Endothelial cell of umbilical vein (primary cell): ENCODE measurements around the gene GAPDHS. TPM values are rescaled to one million over a fixed set of nuclear protein-coding genes. Genes with fewer than 3 reads are reported as not detected.

ENCODE experiments used
- BruUV-seq: library from RNA; stranded (reverse); fragments of 400-500 nt; replicated peaks from 2 replicates; lab custom pipeline; 2021; lab: Mats Ljungman, UMichigan
- CTCF ChIA-PET: fragments of 300-600, 350-600 bp; sonication (Branson Sonifier 250); formaldehyde crosslinking; loops from one replicate; lab custom pipeline; 2021; ENCODE audit warnings: antibody characterized with exemption, inconsistent platforms; lab: Charles Lee
- POLR2A ChIA-PET: fragments of 300-600, 350-600 bp; sonication (Branson Sonifier 250); formaldehyde crosslinking; loops from one replicate; lab custom pipeline; 2021; ENCODE audit warnings: antibody characterized with exemption, inconsistent platforms; lab: Charles Lee
- DNase-seq: peaks from one replicate; pipeline ENCODE4 v3.0.0-alpha.2; 2011; ENCODE audit warnings: low read depth, low spot score
- FAIRE-seq: peaks from 2 replicates; lab custom pipeline; 2011; peaks lifted over from hg19 to GRCh38; lab: Jason Lieb, UNC
- H2AFZ ChIP-seq: 2 replicates; pipeline ENCODE4 v1.6.0; 2012; ENCODE audit warnings: low read depth, low read length, control low read depth, inconsistent platforms
- H3K27ac ChIP-seq: 2 replicates; pipeline ENCODE4 v1.5.1; 2011; ENCODE audit warnings: low read depth, mild to moderate bottlenecking, control low read depth, low read length, moderate library complexity; ENCODE audit not compliant: insufficient read depth
- H3K27me3 ChIP-seq, 2 experiments: 2 replicates each; pipeline versions ENCODE4 v1.6.0 to v1.6.1; 2011; ENCODE audit warnings: low read length in 2 of 2, mixed read lengths in 1 of 2; ENCODE audit not compliant: control insufficient read depth in 2 of 2, insufficient read depth in 2 of 2
- H3K36me3 ChIP-seq, 2 experiments: 2 replicates in 1 of 2; 3 replicates in 1 of 2; pipeline ENCODE4 v1.5.1; 2011; ENCODE audit warnings: low read length in 2 of 2, mild to moderate bottlenecking in 1 of 2, moderate library complexity in 1 of 2; ENCODE audit not compliant: control insufficient read depth in 2 of 2, insufficient read depth in 2 of 2; ENCODE audit errors: extremely low read depth in 1 of 2
- H3K4me1 ChIP-seq: 3 replicates; pipeline ENCODE4 v1.5.1; 2011; ENCODE audit warnings: mild to moderate bottlenecking, low read length; ENCODE audit not compliant: control insufficient read depth, insufficient read depth; ENCODE audit errors: extremely low read depth
- H3K4me2 ChIP-seq: 2 replicates; pipeline ENCODE4 v1.6.1; 2011; ENCODE audit warnings: low read length, control low read depth, mixed read lengths; ENCODE audit not compliant: insufficient read depth
- H3K4me3 ChIP-seq, 3 experiments: fragments of 200-600 bp in 1 of 3; sonication (generic), shearing (Covaris generic) in 1 of 3; replicated peaks in 1 of 3; 2 replicates each; pipeline ENCODE4 v1.5.1; 2011 to 2016; ENCODE audit warnings: control low read depth in 3 of 3, low read length in 3 of 3, mild to moderate bottlenecking in 2 of 3, inconsistent platforms in 1 of 3, low read depth in 1 of 3, moderate library complexity in 1 of 3; ENCODE audit not compliant: insufficient read depth in 1 of 3
- H3K79me2 ChIP-seq: 2 replicates; pipeline ENCODE4 v1.6.0; 2012; ENCODE audit warnings: low read length, inconsistent platforms; ENCODE audit not compliant: control insufficient read depth, insufficient read depth
- H3K9ac ChIP-seq: replicated peaks from 2 replicates; pipeline ENCODE3; 2011; ENCODE audit warnings: low read length, control low read depth; ENCODE audit not compliant: insufficient read depth; ENCODE audit errors: extremely low read depth
- H3K9me1 ChIP-seq: replicated peaks from 3 replicates; pipeline ENCODE4 v1.6.0; 2011; ENCODE audit warnings: mild to moderate bottlenecking, low read length; ENCODE audit not compliant: control insufficient read depth, insufficient read depth; ENCODE audit errors: extremely low read depth
- H3K9me3 ChIP-seq: replicated peaks from 2 replicates; pipeline ENCODE4 v1.5.1; 2012; ENCODE audit warnings: low read length, inconsistent platforms; ENCODE audit not compliant: control insufficient read depth, insufficient read depth
- H4K20me1 ChIP-seq: replicated peaks from 2 replicates; pipeline ENCODE3; 2011; ENCODE audit warnings: mild to moderate bottlenecking, low read length; ENCODE audit not compliant: control insufficient read depth, insufficient read depth; ENCODE audit errors: extremely low read depth
- EZH2 ChIP-seq: IDR thresholded peaks from 2 replicates; pipeline ENCODE4 v1.6.1; 2012; ENCODE audit warnings: borderline replicate concordance, low read depth, mild to moderate bottlenecking, moderate library complexity, low read length, inconsistent platforms; ENCODE audit not compliant: severe bottlenecking
- FOS ChIP-seq: IDR thresholded peaks from 2 replicates; pipeline ENCODE4 v1.6.1; 2011; ENCODE audit warnings: mild to moderate bottlenecking, low read length, moderate library complexity, borderline replicate concordance; ENCODE audit not compliant: insufficient read depth
- GATA2 ChIP-seq: IDR thresholded peaks from 2 replicates; pipeline ENCODE4 v1.7.0; 2011; ENCODE audit warnings: low read depth, mild to moderate bottlenecking, moderate library complexity, mixed read lengths, low read length; ENCODE audit not compliant: insufficient read length, insufficient read depth
- JUN ChIP-seq: IDR thresholded peaks from 2 replicates; pipeline ENCODE4 v1.6.1; 2011; ENCODE audit warnings: borderline replicate concordance, low read depth; ENCODE audit not compliant: insufficient read length, insufficient read depth
- MAX ChIP-seq: IDR thresholded peaks from 2 replicates; pipeline ENCODE4 v1.6.1; 2011; ENCODE audit not compliant: insufficient read depth, insufficient read length
- MYC ChIP-seq: IDR thresholded peaks from one replicate; pipeline ENCODE4 v1.6.1; 2011; ENCODE audit warnings: mild to moderate bottlenecking, low read depth, low read length
- POLR2A ChIP-seq: IDR thresholded peaks from 2 replicates; pipeline ENCODE4 v1.6.1; 2012; ENCODE audit warnings: low read depth, mild to moderate bottlenecking, control low read depth, low read length
- POLR2AphosphoS5 ChIP-seq: IDR thresholded peaks from 2 replicates; pipeline ENCODE4 v1.6.1; 2012; ENCODE audit warnings: low read depth, mild to moderate bottlenecking, control low read depth, low read length, moderate library complexity; ENCODE audit not compliant: insufficient read depth
- dilution Hi-C: fragments of 300-500 bp; cut with MboI; formaldehyde crosslinking; loops from one replicate; pipeline ENCODE4 v1.15.0; 2019; ENCODE audit warnings: low sequenced_read_pairs; ENCODE audit not compliant: extremely low pct_ligation_motif_present
- intact Hi-C: fragments of 100-400 bp; cut with micrococcal nuclease; formaldehyde crosslinking; loops from one replicate; pipeline ENCODE4 v1.10.0; 2022
- polyA plus RNA-seq, 4 experiments: library from polyadenylated mRNA; depleted of rRNA in 3 of 4; stranded (reverse) in 3 of 4; unstranded in 1 of 4; fragments of >200 nt; gene quantifications; 2 replicates each; pipeline versions ENCODE4 v1.2.1 to v1.2.3, GENCODE V29; 2011 to 2012; ENCODE audit warnings: missing spikeins in 1 of 4
- total RNA-seq: library from RNA; stranded (reverse); gene quantifications from 2 replicates; pipeline ENCODE4 v1.2.3, GENCODE V29; 2021
- TF ChIP-seq, protein P1 (sequence below), 2 donors: IDR thresholded peaks; 1 replicate in 1 of 2; 2 replicates in 1 of 2; pipeline ENCODE4 v1.5.1; 2011; ENCODE audit warnings: low read length in 2 of 2, mild to moderate bottlenecking in 2 of 2, moderate library complexity in 2 of 2, control low read depth in 1 of 2, inconsistent platforms in 1 of 2, low read depth in 1 of 2; ENCODE audit not compliant: insufficient read depth in 1 of 2; ENCODE audit errors: extremely low read depth in 1 of 2

The GAPDHS gene
- total and polyA plus RNA-seq, 2 donors (not counting 3 experiments of a cell fraction or from before 2014, with no cell fraction given), result not detected

DNA sequence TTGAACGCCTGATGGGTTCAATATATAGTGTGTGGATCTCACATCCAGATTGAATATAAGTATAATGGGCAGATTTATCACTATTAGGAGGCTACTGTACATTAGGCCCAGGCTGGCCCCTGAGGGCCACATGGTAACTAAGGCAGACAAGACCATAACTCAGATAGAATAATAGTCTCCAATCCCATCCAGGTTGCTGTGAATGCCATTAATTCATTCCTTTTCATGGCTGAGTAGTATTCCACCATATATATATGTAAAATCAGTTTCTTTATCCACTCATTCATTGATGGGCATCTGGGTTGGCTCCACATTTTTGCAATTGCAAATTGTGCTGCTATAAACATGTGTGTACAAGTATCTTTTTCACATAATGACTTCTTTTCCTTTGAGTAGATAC, 44.7 kb downstream of the GAPDHS start:
- FAIRE-seq (no peak), DNase-seq (no peak)
- Histone ChIP-seq H3K9ac (no peak overlapping the region), H2AFZ (no peak overlapping the region), H3K4me1 (no peaks in the 10 kb centered on the region), H3K27me3 (no peaks in the 10 kb centered on the region), H3K79me2 (no peaks in the 10 kb centered on the region), H3K4me2 (no peak overlapping the region), H3K27ac (no peak overlapping the region), H4K20me1 (no peaks in the 10 kb centered on the region), H3K4me3 (no peak overlapping the region), H3K9me1 (no peaks in the 10 kb centered on the region), H3K36me3 (no peaks in the 10 kb centered on the region), H3K9me3 (no peaks in the 10 kb centered on the region)
- dilution Hi-C loops, result no loop called here
- intact Hi-C loops, result no loop called here
- no TSS peak for BruUV-seq
- POLR2A ChIA-PET, result no interaction called here
- CTCF ChIA-PET, result no interaction called here
- TF ChIP-seq POLR2AphosphoS5 (no peak), EZH2 (no peak), GATA2 (no peak), MAX (no peak), POLR2A (no peak), MYC (no peak), JUN (no peak), FOS (no peak)
- TF ChIP-seq, protein P1, sequence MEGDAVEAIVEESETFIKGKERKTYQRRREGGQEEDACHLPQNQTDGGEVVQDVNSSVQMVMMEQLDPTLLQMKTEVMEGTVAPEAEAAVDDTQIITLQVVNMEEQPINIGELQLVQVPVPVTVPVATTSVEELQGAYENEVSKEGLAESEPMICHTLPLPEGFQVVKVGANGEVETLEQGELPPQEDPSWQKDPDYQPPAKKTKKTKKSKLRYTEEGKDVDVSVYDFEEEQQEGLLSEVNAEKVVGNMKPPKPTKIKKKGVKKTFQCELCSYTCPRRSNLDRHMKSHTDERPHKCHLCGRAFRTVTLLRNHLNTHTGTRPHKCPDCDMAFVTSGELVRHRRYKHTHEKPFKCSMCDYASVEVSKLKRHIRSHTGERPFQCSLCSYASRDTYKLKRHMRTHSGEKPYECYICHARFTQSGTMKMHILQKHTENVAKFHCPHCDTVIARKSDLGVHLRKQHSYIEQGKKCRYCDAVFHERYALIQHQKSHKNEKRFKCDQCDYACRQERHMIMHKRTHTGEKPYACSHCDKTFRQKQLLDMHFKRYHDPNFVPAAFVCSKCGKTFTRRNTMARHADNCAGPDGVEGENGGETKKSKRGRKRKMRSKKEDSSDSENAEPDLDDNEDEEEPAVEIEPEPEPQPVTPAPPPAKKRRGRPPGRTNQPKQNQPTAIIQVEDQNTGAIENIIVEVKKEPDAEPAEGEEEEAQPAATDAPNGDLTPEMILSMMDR (IDR thresholded peaks at IDR 0.05; ENCODE audit: extremely low read depth in 1 of 2, insufficient read depth in 1 of 2, low read depth in 1 of 2, low read length in 2 of 2), result no peak
